Measurements from ENCODE around the gene CTNNBIP1. TPM values are rescaled to one million over a fixed set of nuclear protein-coding genes. Genes with fewer than 3 reads are reported as not detected.
A peak's percentile ranks its signal among the peaks of the same experiment; 100 is the strongest.

The CTNNBIP1 gene
- polyA plus RNA-seq, 1 donor from 2014 or later, result 69.3 TPM

DNA sequence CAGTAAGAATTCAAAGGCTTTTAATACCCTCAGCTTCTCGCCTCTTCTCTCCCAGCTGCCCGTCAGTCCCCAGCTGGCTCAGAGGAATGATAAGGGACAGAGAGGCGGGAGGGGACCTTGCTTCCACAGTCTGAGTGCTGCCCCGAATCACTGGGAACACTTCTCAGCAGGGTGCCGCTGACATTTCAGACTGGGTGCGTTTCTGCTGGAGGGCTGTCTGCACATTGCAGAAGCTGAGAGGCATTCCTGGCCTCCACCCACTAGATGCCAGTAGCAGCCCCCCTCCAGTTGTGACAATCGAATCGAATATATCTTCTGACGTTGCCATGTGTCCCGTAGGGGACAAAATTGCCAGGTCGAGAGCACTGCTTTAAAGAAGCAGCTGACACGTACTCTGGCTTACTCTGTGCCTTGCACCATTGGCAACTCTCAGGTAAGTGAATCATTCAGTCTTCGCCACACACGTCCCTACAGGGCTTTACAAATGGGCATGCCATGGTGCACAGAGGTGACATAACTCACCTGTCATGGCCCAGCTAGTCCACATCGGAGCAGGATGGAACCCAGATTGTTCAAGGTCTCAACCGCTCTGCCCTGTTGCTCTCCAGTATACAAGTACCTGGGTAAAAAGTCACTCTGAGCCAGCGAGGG, 23.9 kb downstream of the CTNNBIP1 start:
- Histone ChIP-seq H3K9ac (ENCODE audit: low read length) (no peak overlapping the region), H3K4me2 (ENCODE audit: low read length) (no peak overlapping the region)
- TF ChIP-seq MXI1 (conservative IDR thresholded peaks at IDR 0.05; ENCODE audit: poor library complexity, severe bottlenecking) (no peak), EP300 (conservative IDR thresholded peaks at IDR 0.05; ENCODE audit: poor library complexity, severe bottlenecking) (no peak), POLR2AphosphoS5 (IDR thresholded peaks at IDR 0.05) (no peak), TAF1 (IDR thresholded peaks at IDR 0.05; ENCODE audit: low read depth) (peak; percentile 38), REST (IDR thresholded peaks at IDR 0.05; ENCODE audit: borderline replicate concordance) (no peak), SMC3 (conservative IDR thresholded peaks at IDR 0.05; ENCODE audit: poor library complexity) (no peak)

GRCh38 chr1:9884805-9885204, 25.3 kb downstream of the CTNNBIP1 start:
- Histone ChIP-seq H3K79me2 (replicated peaks; ENCODE audit: insufficient read depth, low read length) (no peaks in the 10 kb centered on the region), H3K36me3 (ENCODE audit: insufficient read depth, low read length) (no peaks in the 10 kb centered on the region), H3K9me3 (ENCODE audit: low read length) (no peaks in the 10 kb centered on the region), H3K9ac (ENCODE audit: low read length) (no peak overlapping the region), H3K4me2 (ENCODE audit: low read length) (no peak overlapping the region), H2AFZ (ENCODE audit: low read depth, low read length) (no peak overlapping the region), H3K27me3 (ENCODE audit: insufficient read depth, low read depth, low read length) (no peaks in the 10 kb centered on the region), H3F3A (ENCODE audit: insufficient read depth, low read length, poor library complexity, severe bottlenecking) (no peaks in the 10 kb centered on the region), H3K4me3 (ENCODE audit: low read length) (no peak overlapping the region), H4K20me1 (ENCODE audit: insufficient read depth) (no peaks in the 10 kb centered on the region), H3K9me2 (ENCODE audit: insufficient read depth, low read length) (no peaks in the 10 kb centered on the region), H3K27ac (ENCODE audit: low read length) (no peak overlapping the region)
- no peak for TF ChIP-seq REST (IDR thresholded peaks at IDR 0.05; ENCODE audit: borderline replicate concordance)
- TF ChIP-seq SMC3 (conservative IDR thresholded peaks at IDR 0.05; ENCODE audit: poor library complexity), result no peak
- no peak for TF ChIP-seq MXI1 (conservative IDR thresholded peaks at IDR 0.05; ENCODE audit: poor library complexity, severe bottlenecking)
- TF ChIP-seq, protein P1, sequence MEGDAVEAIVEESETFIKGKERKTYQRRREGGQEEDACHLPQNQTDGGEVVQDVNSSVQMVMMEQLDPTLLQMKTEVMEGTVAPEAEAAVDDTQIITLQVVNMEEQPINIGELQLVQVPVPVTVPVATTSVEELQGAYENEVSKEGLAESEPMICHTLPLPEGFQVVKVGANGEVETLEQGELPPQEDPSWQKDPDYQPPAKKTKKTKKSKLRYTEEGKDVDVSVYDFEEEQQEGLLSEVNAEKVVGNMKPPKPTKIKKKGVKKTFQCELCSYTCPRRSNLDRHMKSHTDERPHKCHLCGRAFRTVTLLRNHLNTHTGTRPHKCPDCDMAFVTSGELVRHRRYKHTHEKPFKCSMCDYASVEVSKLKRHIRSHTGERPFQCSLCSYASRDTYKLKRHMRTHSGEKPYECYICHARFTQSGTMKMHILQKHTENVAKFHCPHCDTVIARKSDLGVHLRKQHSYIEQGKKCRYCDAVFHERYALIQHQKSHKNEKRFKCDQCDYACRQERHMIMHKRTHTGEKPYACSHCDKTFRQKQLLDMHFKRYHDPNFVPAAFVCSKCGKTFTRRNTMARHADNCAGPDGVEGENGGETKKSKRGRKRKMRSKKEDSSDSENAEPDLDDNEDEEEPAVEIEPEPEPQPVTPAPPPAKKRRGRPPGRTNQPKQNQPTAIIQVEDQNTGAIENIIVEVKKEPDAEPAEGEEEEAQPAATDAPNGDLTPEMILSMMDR (IDR thresholded peaks at IDR 0.05; ENCODE audit: poor library complexity, severe bottlenecking), result no peak
- TF ChIP-seq POLR2AphosphoS5 (IDR thresholded peaks at IDR 0.05), result no peak
- TF ChIP-seq EZH2 (IDR thresholded peaks at IDR 0.05; ENCODE audit: borderline replicate concordance, insufficient read depth, low read length, poor library complexity, severe bottlenecking), result no peak
- TF ChIP-seq RAD21 (conservative IDR thresholded peaks at IDR 0.05), result no peak
- TF ChIP-seq TAF1 (IDR thresholded peaks at IDR 0.05; ENCODE audit: low read depth), result no peak
- no peak for TF ChIP-seq EP300 (conservative IDR thresholded peaks at IDR 0.05; ENCODE audit: poor library complexity, severe bottlenecking)

More for the DNA sequence above, 23.9 kb downstream of the CTNNBIP1 start:
- H3K79me2 ChIP-seq (replicated peaks; ENCODE audit: insufficient read depth, low read length), result no peaks in the 10 kb centered on the region
- H3K9me2 ChIP-seq (ENCODE audit: insufficient read depth, low read length), result no peaks in the 10 kb centered on the region
- H3K27me3 ChIP-seq (ENCODE audit: insufficient read depth, low read depth, low read length), result no peaks in the 10 kb centered on the region
- H3K36me3 ChIP-seq (ENCODE audit: insufficient read depth, low read length), result no peaks in the 10 kb centered on the region
- H3K27ac ChIP-seq (ENCODE audit: low read length), result no peak overlapping the region
- no peaks in the 10 kb centered on the region for H3K9me3 ChIP-seq (ENCODE audit: low read length)
- no peak overlapping the region for H2AFZ ChIP-seq (ENCODE audit: low read depth, low read length)
- H3K4me3 ChIP-seq (ENCODE audit: low read length), result no peak overlapping the region
- H3F3A ChIP-seq (ENCODE audit: insufficient read depth, low read length, poor library complexity, severe bottlenecking), result no peaks in the 10 kb centered on the region
- no peaks in the 10 kb centered on the region for H4K20me1 ChIP-seq (ENCODE audit: insufficient read depth)
